NCI-H2196 (cell line): ENCODE results near the gene CDC42BPB.
"Not testable (repeated sequence)": the region's sequence is repeated elsewhere in the genome, so short reads cannot be mapped to it uniquely, and the experiment has no call there.

Experiments
- DNase-seq: peaks from one replicate; lab custom pipeline; 2025; ENCODE audit not compliant: unreplicated experiment; lab: John Stamatoyannopoulos, UW

Gene CDC42BPB

DNA sequence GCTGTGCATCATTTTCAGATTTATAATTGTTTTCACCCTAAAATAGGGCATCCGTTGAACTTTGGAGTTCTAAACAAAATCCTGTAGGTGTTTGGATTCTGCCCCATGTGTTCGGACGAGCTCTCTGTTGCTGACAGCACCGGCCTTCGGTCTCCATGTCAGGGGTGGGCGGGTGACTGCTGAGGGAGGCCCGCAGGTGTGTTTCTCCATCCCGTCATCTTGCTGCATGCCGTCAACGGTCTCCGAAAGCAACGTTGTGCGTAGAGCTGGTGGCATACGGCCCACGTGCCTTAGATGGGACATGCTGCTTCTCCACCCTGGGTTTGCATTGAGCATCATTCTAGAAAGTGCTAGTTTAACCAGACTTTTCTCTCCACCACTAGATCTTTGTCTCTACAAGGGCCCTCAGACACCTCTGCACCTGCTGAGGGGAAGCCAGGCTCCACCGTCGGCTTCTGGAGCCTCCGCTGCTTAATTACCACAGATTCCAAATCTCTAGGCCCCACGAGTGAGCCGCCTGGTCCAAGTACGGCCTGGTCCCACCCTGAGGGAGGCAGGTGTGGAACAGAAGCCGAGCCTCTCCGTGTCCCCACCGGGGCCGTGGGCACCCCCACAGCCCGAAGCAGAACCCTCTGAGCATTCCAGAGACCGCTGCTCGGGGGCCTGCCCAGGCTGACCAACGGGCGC, 150.6 kb downstream of the CDC42BPB start:
- no peak for DNase-seq

DNA sequence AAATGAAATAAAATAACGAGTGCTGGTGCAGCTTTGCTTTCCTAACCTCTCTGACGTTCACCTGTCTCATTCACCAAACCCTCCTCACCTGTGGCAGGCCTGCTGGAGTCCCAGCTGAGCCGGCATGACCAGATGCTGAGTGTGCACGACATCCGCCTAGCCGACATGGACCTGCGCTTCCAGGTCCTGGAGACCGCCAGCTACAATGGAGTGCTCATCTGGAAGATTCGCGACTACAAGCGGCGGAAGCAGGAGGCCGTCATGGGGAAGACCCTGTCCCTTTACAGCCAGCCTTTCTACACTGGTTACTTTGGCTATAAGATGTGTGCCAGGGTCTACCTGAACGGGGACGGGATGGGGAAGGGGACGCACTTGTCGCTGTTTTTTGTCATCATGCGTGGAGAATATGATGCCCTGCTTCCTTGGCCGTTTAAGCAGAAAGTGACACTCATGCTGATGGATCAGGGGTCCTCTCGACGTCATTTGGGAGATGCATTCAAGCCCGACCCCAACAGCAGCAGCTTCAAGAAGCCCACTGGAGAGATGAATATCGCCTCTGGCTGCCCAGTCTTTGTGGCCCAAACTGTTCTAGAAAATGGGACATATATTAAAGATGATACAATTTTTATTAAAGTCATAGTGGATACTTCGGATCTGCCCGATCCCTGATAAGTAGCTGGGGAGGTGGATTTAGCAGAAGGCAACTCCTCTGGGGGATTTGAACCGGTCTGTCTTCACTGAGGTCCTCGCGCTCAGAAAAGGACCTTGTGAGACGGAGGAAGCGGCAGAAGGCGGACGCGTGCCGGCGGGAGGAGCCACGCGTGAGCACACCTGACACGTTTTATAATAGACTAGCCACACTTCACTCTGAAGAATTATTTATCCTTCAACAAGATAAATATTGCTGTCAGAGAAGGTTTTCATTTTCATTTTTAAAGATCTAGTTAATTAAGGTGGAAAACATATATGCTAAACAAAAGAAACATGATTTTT, 151.9 kb downstream of the CDC42BPB start:
- DNase-seq = no peak

DNA sequence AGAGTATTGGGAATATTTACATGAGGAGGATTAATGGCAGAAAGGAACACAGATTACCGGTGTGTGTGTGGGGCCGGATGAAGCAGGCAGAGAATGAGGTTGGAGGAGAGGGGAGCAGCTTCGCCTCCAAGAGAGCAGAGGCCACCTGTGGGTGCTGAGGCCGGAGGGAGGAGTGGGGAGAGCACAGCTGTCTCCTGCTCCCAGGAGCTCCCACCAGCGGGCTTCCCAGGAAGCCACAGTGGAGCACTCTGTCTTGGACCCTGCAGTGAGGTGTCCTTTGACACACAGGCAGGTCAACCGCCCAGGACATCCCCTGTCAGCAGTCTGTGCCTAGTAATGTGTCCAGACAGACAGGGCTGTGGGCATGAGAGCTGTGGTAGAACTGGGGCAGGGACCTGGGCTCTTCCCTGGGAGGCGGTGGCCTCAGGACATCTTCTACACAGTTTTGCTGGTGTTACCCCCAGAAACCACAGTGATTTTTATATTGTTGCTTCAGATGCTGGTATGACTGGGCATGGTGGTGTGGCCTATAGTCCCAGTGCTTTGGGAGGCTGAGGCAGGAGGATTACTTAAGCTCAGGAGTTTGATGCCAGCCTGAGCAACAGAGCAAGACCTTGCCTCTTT, 153.3 kb downstream of the CDC42BPB start:
- no peak for DNase-seq

DNA sequence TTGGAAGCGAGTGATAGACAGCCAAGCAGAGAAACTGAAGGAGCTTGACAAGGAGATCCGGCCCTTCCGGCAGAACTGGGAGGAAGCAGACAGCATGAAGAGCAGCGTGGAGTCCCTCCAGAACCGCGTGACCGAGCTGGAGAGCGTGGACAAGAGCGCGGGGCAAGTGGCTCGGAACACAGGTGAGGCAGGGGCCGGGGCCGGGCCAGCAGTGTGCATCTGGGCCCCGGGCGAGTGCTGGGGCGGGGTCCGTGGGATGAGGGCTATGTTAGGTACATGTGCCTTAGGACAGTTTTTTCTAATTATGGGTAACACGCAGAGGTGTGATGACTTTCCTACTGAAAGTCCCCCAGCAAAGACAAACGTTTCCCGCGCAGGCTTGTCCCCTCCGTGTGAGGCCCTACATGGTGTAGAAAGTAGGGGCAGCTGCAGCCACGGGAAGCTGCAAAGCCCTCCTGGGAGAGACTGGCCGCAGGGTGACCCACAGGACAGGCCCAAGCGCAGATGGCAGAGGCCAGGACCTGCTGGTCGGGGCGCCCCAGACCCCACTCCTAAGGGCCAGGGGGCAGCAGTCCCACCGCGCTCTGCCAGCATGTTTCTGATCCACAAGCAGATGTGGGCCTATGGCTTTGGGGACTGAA, 154.0 kb downstream of the CDC42BPB start:
- no peak for DNase-seq

DNA sequence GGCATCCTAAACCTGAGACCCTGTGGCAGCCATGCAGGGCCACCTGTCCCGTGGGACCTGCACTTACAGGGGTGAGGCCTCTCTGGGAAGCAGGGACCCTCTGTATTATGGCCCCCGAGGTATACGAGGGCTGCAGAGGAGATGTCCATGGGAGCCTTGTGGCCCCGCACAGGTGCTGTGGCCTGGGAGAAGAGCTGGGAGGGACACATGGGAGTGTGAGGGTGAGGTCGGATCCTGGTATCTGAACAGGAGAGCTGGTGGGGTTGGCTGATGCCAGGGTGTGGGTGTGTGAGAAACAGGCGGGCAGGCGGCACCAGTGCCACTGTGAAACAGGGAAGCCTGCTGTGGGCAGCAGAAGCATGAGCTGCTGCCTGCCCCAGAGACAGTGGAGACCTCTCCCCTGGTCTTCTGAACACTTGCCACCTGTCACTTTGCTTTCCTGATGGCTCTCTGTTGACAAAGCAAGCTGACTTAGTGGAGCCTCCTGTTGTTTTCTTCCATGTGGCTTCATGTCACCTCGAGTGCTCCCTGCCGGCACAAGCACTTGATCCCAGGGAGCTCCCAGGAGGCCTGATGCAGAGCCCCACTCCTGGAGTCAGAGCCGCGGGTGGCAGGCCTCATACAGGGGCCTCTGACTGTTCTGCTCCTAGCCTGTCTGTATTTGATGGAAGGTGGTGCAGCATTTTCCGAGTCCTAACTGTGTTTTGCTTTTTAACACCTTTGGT, 154.7 kb downstream of the CDC42BPB start:
- DNase-seq = no peak

DNA sequence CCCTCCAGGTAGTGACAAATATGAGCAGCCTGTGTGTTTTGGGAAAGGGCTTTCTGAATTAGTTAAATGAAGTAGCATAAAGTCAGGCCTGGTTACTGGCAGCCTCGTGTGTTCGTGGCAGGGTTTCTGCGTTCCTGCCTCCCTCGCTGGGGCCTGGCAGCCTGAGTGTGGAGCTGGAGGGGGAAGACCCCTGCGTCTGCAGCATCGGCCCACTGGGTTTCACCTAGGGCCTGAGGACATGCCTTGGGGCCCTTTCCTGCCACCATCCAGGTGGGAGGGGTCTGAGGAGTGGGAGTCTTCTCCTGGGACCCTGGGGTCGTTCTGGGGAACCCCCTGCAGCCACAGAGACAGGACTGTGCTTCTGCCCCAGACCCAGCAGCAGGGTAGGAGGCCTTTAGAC, 155.3 kb downstream of the CDC42BPB start:
- DNase-seq = no peak

DNA sequence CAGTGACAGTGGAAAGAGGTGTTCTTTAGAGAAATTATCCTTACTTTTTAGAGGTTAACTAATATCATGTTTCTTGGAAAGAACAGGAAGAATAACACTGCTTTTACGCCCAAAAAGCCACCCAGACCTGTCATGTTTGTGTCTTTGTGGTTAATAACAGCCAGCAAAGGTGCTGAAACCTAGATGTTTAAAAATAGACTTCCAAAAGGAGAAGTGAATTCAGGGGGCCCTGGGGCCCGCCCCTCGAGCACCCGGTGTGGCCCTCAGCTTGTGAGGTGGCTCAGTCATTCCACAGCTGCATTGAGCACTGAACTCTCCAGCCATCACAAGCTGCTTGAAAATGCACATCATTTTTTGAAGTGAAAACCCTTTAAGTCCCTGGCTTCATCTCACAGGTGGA, 155.7 kb downstream of the CDC42BPB start:
- DNase-seq = no peak

DNA sequence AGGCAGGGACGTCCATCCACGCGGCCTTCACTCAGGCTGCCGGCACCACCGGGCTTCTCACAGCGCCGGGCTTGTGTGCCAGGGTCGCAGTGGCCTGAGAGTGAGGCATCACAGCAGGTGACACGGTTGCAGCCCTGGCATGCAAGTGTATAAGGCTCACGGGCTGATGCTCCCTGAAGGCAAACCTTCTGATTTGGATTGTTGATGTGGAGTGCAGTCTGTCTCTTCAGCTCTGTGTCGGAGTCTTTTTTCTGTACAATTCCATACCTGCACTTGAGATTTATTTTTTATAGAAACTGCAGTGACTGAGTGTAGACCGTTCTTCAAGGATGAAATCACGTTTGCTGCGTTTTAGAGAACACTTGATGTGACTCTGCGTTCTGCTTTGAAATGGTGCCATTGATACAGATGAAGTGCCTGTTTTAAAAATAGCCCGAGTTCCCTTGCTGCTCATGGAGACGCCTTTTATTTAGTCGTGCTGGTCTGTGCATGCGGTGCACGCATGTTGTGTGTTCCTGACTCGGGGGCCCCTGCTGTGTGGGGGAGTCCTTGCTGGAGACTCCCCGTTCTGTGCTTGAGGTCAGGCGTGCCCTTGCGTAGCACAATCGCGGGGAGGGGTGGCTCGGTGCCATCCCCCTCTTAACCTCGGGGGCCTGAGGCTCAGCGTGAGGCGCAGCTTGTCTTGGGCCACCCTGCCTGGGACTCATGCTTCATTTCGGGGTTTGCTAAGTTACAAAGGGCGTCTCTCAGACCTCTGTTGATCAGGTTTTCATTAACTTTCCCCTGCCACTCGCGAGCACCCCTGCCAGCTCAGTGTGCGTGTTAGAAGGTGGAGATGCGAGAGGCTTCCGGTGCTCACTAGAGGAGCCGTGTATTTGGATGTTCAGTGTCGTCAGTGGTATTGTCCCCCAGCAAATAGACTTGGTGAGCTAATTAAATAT, 156.4 kb downstream of the CDC42BPB start:
- no peak for DNase-seq

DNA sequence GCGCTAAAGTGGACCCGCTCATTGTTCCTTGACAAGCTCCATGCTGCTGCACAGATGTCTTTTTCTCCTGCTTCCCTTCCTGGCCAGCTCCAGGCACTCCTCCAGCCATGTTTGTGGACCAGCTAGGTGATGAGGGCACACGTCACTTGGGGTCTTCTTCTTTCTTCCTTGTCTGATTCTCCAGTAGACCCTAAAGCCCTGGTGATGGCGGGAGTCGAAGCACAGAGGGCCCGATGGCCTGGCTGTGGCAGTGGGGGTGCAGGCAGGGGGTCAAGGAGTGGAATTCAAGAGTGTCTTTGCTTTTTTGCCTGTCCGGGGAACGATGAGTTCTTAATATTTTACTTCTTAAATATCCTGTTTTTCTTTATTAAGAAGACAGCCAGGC, 157.8 kb downstream of the CDC42BPB start:
- no peak for DNase-seq

DNA sequence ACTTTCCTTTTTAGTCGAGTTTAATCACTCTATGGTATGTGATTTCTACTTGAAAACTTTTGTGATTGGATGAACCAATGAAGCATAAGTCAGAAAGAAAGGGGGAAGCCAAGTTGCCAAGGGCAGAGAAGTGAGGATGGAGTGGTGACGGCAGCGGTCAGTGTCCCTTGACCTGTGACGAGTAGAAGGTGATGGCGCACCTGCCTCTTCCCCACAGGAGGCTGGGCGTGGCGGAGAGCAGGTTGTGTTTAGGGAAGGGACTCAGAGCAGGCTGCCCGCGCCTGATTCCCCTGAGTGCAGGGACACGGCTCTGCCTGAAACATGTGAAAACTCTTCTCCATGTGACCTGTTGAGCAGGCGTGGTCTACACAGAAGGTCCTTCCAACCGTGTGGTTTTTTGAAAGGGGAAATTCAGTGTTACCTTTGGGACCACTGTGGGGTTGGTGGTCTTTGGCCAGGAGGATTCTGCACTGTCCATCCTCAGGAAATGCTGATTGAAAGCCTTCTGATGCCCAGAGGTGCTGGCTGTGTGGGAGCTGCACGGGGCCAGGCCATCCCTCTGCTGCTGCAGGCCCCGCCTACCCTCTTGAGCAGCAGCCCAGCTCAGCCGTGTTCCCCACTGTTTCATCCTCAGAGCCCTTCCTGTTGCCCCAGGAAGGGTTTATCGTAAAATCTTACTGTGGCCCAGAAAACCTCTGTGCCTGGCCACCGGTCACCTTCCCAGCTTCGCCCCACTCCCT, 158.4 kb downstream of the CDC42BPB start:
- DNase-seq = no peak

DNA sequence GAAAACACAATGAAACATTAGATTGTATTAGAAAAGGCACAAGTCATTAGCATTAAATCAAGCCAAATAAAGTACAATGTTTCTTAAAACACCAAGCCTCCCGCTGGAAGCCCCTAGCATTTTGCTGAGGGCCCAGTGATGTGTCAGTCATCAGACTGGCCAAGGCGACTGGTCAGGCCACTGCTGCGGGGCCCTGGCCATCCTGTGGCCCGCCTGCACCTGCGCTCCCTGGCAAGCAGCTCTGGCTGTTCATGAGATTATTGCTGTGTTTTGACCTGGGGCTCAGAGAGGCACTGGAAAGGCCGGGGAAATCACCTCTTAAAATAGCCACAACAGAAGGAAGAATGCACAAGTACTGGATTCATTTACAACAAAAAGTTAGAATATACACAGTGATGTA, 159.1 kb downstream of the CDC42BPB start:
- no peak for DNase-seq

DNA sequence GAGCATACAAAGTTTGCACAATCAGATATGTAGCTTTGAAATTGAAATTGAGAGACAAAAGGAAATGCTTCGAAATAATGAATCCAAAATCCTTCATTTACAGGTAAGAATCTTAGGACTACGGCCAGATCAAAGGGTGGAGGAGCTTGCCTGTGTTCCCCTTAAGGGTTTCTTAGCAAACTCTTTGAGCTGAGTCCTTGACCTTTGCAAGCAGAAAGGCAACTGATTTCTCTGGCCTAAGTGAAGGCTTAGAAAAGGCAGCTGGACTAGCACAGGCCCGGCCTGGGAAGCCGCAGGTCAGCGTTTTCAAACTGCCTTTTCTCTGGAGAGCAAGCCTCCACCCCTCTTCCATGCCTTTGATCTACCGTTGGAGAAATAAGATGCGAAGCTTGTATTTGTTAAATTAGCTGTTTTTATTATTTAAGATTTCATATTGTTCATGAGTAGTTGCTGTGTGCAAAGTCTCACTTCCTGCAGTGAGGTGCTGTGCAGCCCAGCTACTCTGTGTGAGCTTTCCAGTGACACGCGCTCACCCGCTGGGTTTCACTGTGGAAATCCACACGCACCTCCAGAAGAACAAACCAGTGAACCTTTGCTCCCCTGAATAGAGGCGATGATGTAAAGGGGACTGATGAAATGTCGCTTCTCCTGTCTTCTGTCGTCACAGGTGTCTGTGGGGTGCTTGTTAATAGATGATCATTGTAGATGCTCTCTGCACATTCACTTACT, 159.9 kb downstream of the CDC42BPB start:
- no peak for DNase-seq

DNA sequence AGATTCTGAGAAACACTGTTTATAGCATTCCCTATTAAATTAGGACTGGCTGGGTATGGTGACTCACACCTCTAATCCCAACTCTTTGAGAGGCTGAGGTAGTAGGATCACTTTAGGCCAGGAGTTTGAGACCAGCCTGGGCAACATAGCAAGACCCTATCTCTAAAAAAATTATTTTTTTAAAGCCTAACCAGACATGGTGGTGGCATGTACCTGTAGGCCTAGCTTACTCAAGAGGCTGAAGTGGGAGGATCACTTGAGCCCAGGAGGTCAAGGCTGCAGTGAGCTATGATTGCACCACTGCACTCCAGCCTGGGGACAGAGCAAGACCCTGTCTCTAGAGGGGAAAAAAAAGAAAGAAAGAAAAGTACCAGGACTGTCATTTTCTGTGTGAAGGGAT, 160.6 kb downstream of the CDC42BPB start:
- DNase-seq = not testable (repeated sequence)

DNA sequence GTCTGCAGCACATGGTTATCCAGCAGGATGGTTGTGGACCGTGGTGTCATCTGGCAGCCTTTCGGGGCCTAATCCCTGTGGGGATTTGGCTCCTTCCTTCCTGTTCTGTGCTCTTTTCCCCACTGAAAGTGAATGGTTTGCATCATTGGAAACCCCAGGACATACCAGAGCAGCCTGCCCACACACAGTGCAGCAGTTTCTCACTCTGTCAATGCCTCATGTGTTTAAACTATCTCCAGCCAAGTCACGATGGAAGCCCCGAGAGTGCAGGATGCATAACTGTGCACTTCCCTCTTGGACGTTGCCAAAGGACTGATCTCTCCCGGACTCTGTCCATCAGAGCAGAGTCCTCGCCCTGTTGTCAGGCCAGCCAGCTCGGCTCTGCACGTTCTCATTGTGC, 163.9 kb downstream of the CDC42BPB start:
- no peak for DNase-seq

DNA sequence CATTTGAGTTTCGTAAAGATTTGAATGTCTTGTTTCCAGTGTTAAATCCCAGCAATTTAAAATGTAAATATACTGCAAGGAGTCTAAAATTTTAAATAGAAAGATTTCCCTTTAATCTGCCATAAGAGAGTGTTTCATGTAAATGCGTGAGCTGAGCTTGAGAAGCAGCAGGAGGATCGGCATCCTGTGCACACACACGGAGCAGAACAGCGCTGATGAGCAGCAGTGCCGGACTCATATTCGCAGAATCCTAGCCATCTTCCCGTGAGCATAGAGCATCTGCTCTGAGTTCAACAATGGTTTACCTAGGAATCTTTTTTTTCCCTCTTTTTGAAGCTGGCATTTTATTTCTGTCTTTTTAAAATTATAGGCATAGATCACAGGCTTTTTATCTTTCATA, 164.7 kb downstream of the CDC42BPB start:
- no peak for DNase-seq

DNA sequence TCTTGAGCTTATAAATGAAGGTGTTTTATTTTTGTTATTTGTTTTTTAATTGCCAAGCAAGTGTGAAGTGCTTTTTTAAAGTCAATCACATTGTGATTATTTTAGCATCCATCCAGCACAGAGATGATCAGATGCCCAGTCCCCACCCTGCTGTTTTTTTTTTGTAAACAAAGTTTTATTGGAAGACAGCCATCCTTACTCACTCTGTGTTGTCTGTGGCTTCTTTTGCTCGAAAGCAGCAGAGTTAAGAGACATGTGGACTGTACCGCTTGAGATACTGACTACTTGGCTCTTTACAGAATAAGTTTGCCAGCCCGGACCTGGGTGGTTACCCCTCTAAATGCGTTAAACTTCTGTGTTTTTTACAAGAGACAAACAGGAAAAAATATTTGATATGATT, 165.8 kb downstream of the CDC42BPB start:
- no peak for DNase-seq

DNA sequence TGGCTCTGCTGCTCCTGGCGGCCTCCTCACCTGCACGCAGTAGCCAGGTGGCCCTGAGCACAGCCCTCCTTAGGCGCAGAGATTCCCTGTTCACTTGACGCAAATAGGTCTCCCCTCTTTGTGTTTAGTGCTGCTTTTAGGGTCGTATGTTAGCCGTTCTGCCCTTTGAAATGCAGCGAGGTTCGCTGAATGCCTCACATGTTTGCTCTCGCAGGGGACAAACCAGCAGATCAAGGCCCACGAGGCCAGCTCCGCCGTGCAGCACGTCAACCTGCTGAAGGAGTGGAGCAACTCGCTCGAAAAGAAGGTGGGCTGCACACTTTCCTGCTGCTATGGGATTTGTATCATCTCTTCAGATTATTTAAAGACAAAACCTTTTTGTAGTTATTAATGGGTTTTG, 166.2 kb downstream of the CDC42BPB start:
- DNase-seq = no peak

DNA sequence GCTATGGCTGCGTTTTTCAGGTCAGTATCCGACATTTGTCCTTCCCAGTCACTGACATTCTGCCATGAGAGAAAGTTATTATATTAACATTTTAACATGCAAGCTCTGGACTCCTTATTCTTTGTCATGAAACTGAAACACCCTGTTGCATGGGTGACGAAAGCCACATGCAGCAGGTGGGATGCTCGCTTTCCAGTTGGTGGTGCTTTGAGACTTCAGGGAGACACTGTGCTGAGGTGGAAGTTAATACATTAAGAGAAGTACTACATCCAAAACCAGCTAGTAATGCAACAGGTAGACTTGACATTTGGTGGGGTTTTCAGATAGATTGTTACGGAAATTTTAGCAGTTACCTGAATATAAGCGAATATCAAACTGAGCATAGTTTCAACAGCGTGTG, 167.7 kb downstream of the CDC42BPB start:
- no peak for DNase-seq
